B cell (primary cell): ENCODE data around the gene RIT1. TPM values are rescaled to one million over a fixed set of nuclear protein-coding genes. Genes with fewer than 3 reads are reported as not detected.
A peak's percentile ranks its signal among the peaks of the same experiment; 100 is the strongest.

Experiments used
- ATAC-seq: fragments of 200-7000 bp; cut with Tn5 transposase; one replicate; pipeline ENCODE4 v1.10.0; 2021; ENCODE audit warnings: low read depth, mild to moderate bottlenecking, moderate number of reproducible peaks, moderate library complexity
- CTCF ChIA-PET: fragments of 350-600 bp; sonication (Branson Sonifier 250); formaldehyde crosslinking; loops from one replicate; lab custom pipeline; 2021; ENCODE audit warnings: antibody characterized with exemption, inconsistent platforms; lab: Charles Lee
- POLR2A ChIA-PET: fragments of 350-600 bp; sonication (Branson Sonifier 250); formaldehyde crosslinking; loops from one replicate; lab custom pipeline; 2021; ENCODE audit warnings: antibody characterized with exemption; lab: Charles Lee
- DNase-seq: peaks from one replicate; pipeline ENCODE4 v3.0.0; 2013
- H2AFZ ChIP-seq: 2 replicates; pipeline ENCODE4 v1.6.1; 2012; ENCODE audit warnings: mild to moderate bottlenecking, low read depth, low read length; ENCODE audit not compliant: insufficient read depth, poor library complexity, severe bottlenecking
- H3K27ac ChIP-seq, 2 donors: 1 replicate in 1 of 2; 2 replicates in 1 of 2; pipeline ENCODE4 v1.5.1; 2012 to 2013; ENCODE audit warnings: low read length in 2 of 2, mild to moderate bottlenecking in 2 of 2, moderate library complexity in 1 of 2
- H3K27me3 ChIP-seq, 4 experiments: fragments of 200-600 bp in 1 of 4; sonication (generic) in 1 of 4; replicated peaks in 1 of 4; 1 replicate in 2 of 4; 2 replicates in 2 of 4; pipeline versions ENCODE4 v1.6.1 to v1.7.0; 2013 to 2016; ENCODE audit warnings: low read length in 3 of 4, mild to moderate bottlenecking in 2 of 4, mixed read lengths in 1 of 4, moderate library complexity in 1 of 4; ENCODE audit not compliant: insufficient read depth in 4 of 4, control insufficient read depth in 3 of 4; ENCODE audit errors: control extremely low read depth in 1 of 4
- H3K36me3 ChIP-seq, 2 experiments: replicated peaks in 1 of 2; 1 replicate in 1 of 2; 2 replicates in 1 of 2; pipeline versions ENCODE4 v1.6.1 to v1.7.1; 2013; ENCODE audit warnings: low read length in 1 of 2; ENCODE audit not compliant: insufficient read depth in 2 of 2, control insufficient read depth in 1 of 2; ENCODE audit errors: control extremely low read depth in 1 of 2, extremely low read depth in 1 of 2
- H3K4me1 ChIP-seq, 2 donors: fragments of 200-600 bp in 1 of 2; sonication (generic) in 1 of 2; 1 replicate in 1 of 2; 2 replicates in 1 of 2; pipeline versions ENCODE4 v1.5.1 to v1.6.1; 2013 to 2017; ENCODE audit warnings: low read length in 2 of 2; ENCODE audit not compliant: control insufficient read depth in 2 of 2, insufficient read depth in 2 of 2
- H3K4me2 ChIP-seq: replicated peaks from 2 replicates; pipeline ENCODE3; 2012; ENCODE audit warnings: mild to moderate bottlenecking, low read depth, low read length; ENCODE audit not compliant: poor library complexity, severe bottlenecking
- H3K4me3 ChIP-seq, 5 experiments: fragments of 200-600 bp in 1 of 5; sonication (generic) in 1 of 5; 1 replicate in 3 of 5; 2 replicates in 2 of 5; pipeline versions ENCODE4 v1.5.1 to v1.7.0; 2011 to 2016; ENCODE audit warnings: low read length in 4 of 5, mild to moderate bottlenecking in 4 of 5, low read depth in 2 of 5, control low read depth in 1 of 5, moderate library complexity in 1 of 5; ENCODE audit not compliant: insufficient read depth in 1 of 5; ENCODE audit errors: control extremely low read depth in 1 of 5, extremely low read depth in 1 of 5
- H3K79me2 ChIP-seq: fragments of 200-600 bp; sonication (generic); one replicate; pipeline ENCODE4 v1.6.0; 2016; ENCODE audit warnings: low read length; ENCODE audit not compliant: control insufficient read depth, insufficient read depth
- H3K9ac ChIP-seq: fragments of 200-600 bp; sonication (generic); 2 replicates; pipeline ENCODE4 v1.6.1; 2017; ENCODE audit warnings: mild to moderate bottlenecking, low read length, moderate library complexity
- H3K9me3 ChIP-seq, 3 donors: one replicate each; pipeline versions ENCODE4 v1.6.1 to v1.7.1; 2013; ENCODE audit warnings: low read length in 2 of 3; ENCODE audit not compliant: control insufficient read depth in 2 of 3, insufficient read depth in 1 of 3; ENCODE audit errors: control extremely low read depth in 1 of 3
- H4K20me1 ChIP-seq: 2 replicates; pipeline ENCODE4 v1.6.0; 2012; ENCODE audit warnings: mild to moderate bottlenecking, low read length; ENCODE audit not compliant: insufficient read depth, control insufficient read depth, poor library complexity, severe bottlenecking
- H3K27ac Mint-ChIP-seq: one replicate; pipeline ENCODE4 v1.8.0; 2021; ENCODE audit warnings: mixed read lengths
- H3K27me3 Mint-ChIP-seq: one replicate; pipeline ENCODE4 v1.8.0; 2021; ENCODE audit warnings: mixed read lengths
- H3K4me1 Mint-ChIP-seq: one replicate; pipeline ENCODE4 v1.8.0; 2021; ENCODE audit warnings: mixed read lengths
- H3K4me3 Mint-ChIP-seq: one replicate; pipeline ENCODE4 v1.8.0; 2021; ENCODE audit warnings: mixed read lengths
- H3K9me3 Mint-ChIP-seq: one replicate; pipeline ENCODE4 v1.8.0; 2022; ENCODE audit warnings: mixed read lengths; ENCODE audit not compliant: insufficient read depth
- CTCF ChIP-seq: fragments of 200-600 bp; IDR thresholded peaks from one replicate; pipeline ENCODE4 v1.8.0; 2022; ENCODE audit warnings: antibody characterized with exemption, mild to moderate bottlenecking
- EZH2 ChIP-seq: IDR thresholded peaks from 2 replicates; pipeline ENCODE4 v1.6.1; 2012; ENCODE audit warnings: borderline replicate concordance, low read depth, mild to moderate bottlenecking, moderate library complexity, low read length; ENCODE audit not compliant: insufficient read depth, poor library complexity, severe bottlenecking
- WGBS: methylation state at CpG from one replicate; pipeline ENCODE4 v1.1.5; 2013; ENCODE audit warnings: missing lambda C conversion rate; ENCODE audit not compliant: insufficient coverage; 5-methylcytosine and 5-hydroxymethylcytosine counted together
- intact Hi-C: fragments of 100-400 bp; cut with micrococcal nuclease; formaldehyde crosslinking; loops from one replicate; pipeline ENCODE4 v1.10.0; 2022
- polyA plus RNA-seq: library from polyadenylated mRNA; depleted of rRNA; stranded (reverse); fragments of >200 nt; gene quantifications from 2 replicates; pipeline ENCODE4 v1.2.3, GENCODE V29; 2012
- total RNA-seq, 2 donors: library from RNA; stranded (reverse); fragments of 120-200 nt in 1 of 2; gene quantifications; 1 replicate in 1 of 2; 2 replicates in 1 of 2; pipeline versions ENCODE4 v1.2.3 to v1.2.4, GENCODE V29; 2013 to 2022

RIT1 gene
- total and polyA plus RNA-seq, 2 donors (not counting 1 experiment from before 2014, with no cell fraction given), result 14.2 to 45.7 TPM

GRCh38 chr1:155932081-155932480 is 20.9 kb upstream of the RIT1 start:
- intact Hi-C loops, result loop anchor here (5.0 kb wide), 1 partner anchor 135 kb away; no protein-coding TSS in a partner anchor
- Histone ChIP-seq H3K9me3 (no peaks in the 10 kb centered on the region), H3K4me2 (peak overlapping the region; percentile 52), H4K20me1 (peaks cover 30% of the 10 kb centered on the region), H3K9ac (no peak overlapping the region), H3K4me3 (no peak overlapping the region), H3K27me3 (no peaks in the 10 kb centered on the region), H3K27ac (peak overlapping the region in 1 of 2 donors; percentile 53), H2AFZ (no peak overlapping the region), H3K4me1 (peaks cover 31 to 42% of the 10 kb centered on the region in 2 donors), H3K36me3 (peaks cover 2 to 47% of the 10 kb centered on the region in 2 experiments), H3K79me2 (peaks cover 59% of the 10 kb centered on the region)
- Mint-ChIP-seq H3K4me1 (peaks cover 28% of the 10 kb centered on the region), H3K9me3 (no peaks in the 10 kb centered on the region), H3K4me3 (peak overlapping the region; percentile 29), H3K27ac (no peak overlapping the region), H3K27me3 (no peaks in the 10 kb centered on the region)
- POLR2A ChIA-PET, result interaction anchor here (0.9 kb wide), 1 partner anchor 13 kb away, joined by 3 read pairs; no protein-coding TSS in a partner anchor
- CTCF ChIA-PET, result interaction anchor here (1.1 to 6.3 kb wide), 9 partner anchors 11 to 198 kb away, joined by 3 to 83 read pairs (median 4); no protein-coding TSS in a partner anchor
- DNase-seq (no peak), ATAC-seq (no peak)
- WGBS, result no CpG with 5 or more reads among the region's 1 CpG
- TF ChIP-seq EZH2, result no peak
- TF ChIP-seq CTCF, result no peak

- H3K4me1 ChIP-seq, result peaks cover 31 to 42% of the 10 kb centered on the region in 2 donors
- TF ChIP-seq CTCF (no peak), EZH2 (no peak)
- peaks cover 36% of the 10 kb centered on the region for H4K20me1 ChIP-seq
- ChIA-PET CTCF (interaction anchor here (0.7 to 6.3 kb wide), 7 partner anchors 13 to 1240 kb away, joined by 3 to 83 read pairs (median 4); no protein-coding TSS in a partner anchor), POLR2A (interaction anchor here (0.7 kb wide), 1 partner anchor 26 kb away, joined by 3 read pairs; no protein-coding TSS in a partner anchor)
- Mint-ChIP-seq H3K27me3 (no peaks in the 10 kb centered on the region), H3K27ac (no peak overlapping the region), H3K9me3 (no peaks in the 10 kb centered on the region), H3K4me3 (peak overlapping the region; percentile 50), H3K4me1 (peaks cover 28% of the 10 kb centered on the region)
- no peaks in the 10 kb centered on the region for H3K9me3 ChIP-seq
- ATAC-seq, result no peak
- WGBS, result 37% methylated on average over 2 of the region's 7 CpGs
- no peaks in the 10 kb centered on the region for H3K27me3 ChIP-seq
- H3K36me3 ChIP-seq, result peaks cover 2 to 53% of the 10 kb centered on the region in 2 experiments
- H3K27ac ChIP-seq, result peak overlapping the region in 1 of 2 donors; percentile 53
- DNase-seq, result no peak
- peaks cover 65% of the 10 kb centered on the region for H3K79me2 ChIP-seq
- H3K9ac ChIP-seq, result no peak overlapping the region
- H3K4me2 ChIP-seq, result peak overlapping the region; percentile 52
- intact Hi-C loops, result loop anchor here (5.0 kb wide), 1 partner anchor 136 kb away; no protein-coding TSS in a partner anchor
- no peak overlapping the region for H2AFZ ChIP-seq
- no peak overlapping the region for H3K4me3 ChIP-seq
These were observed 20.3 kb upstream of the RIT1 start for GRCh38 chr1:155931332-155932038.
